Liver (tissue), 3 donors: ENCODE data around the gene LMCD1.

Experiments
- GABPA ChIP-seq, 2 donors: IDR thresholded peaks in 1 of 2; conservative IDR thresholded peaks in 1 of 2; 2 replicates each; pipeline ENCODE4 v1.6.1; 2016; ENCODE audit warnings: antibody characterized with exemption in 2 of 2, mild to moderate bottlenecking in 1 of 2, moderate library complexity in 1 of 2
- HNF4A ChIP-seq, 2 donors: conservative IDR thresholded peaks; 2 replicates each; pipeline ENCODE4 v1.6.1; 2016; ENCODE audit warnings: antibody characterized with exemption in 2 of 2, mild to moderate bottlenecking in 2 of 2
- NR2F2 ChIP-seq: IDR thresholded peaks from 2 replicates; pipeline ENCODE4 v1.6.1; 2016; ENCODE audit warnings: antibody characterized with exemption
- RAD21 ChIP-seq, 2 donors: IDR thresholded peaks; 2 replicates each; pipeline ENCODE4 v1.6.1; 2016; ENCODE audit warnings: antibody characterized with exemption in 2 of 2, mild to moderate bottlenecking in 2 of 2
- SP1 ChIP-seq: IDR thresholded peaks from 2 replicates; pipeline ENCODE4 v1.6.1; 2018; ENCODE audit warnings: antibody characterized with exemption, mild to moderate bottlenecking
- YY1 ChIP-seq: IDR thresholded peaks from 2 replicates; pipeline ENCODE4 v1.6.1; 2016; ENCODE audit warnings: antibody characterized with exemption, mild to moderate bottlenecking
- TF ChIP-seq, protein P1 (sequence below): fragments of 150-350 bp; IDR thresholded peaks from 2 replicates; pipeline ENCODE4 v1.5.1; 2017; ENCODE audit warnings: improper control_type of control experiment, low read depth, low read length; ENCODE audit not compliant: missing input control
- TF ChIP-seq, protein P2 (sequence below): IDR thresholded peaks from 2 replicates; pipeline ENCODE4 v1.6.1; 2016; ENCODE audit warnings: antibody characterized with exemption
- TF ChIP-seq, protein P3 (sequence below): IDR thresholded peaks from 2 replicates; pipeline ENCODE4 v1.6.1; 2016; ENCODE audit warnings: antibody characterized with exemption
- TF ChIP-seq, protein P4 (sequence below): IDR thresholded peaks from 2 replicates; pipeline ENCODE4 v1.6.1; 2016; ENCODE audit warnings: antibody characterized with exemption, mild to moderate bottlenecking
- TF ChIP-seq, protein P5 (sequence below): IDR thresholded peaks from 2 replicates; pipeline ENCODE4 v1.6.1; 2016; ENCODE audit warnings: antibody characterized with exemption
- donor health status: healthy.
- donor health status: healthy.

DNA sequence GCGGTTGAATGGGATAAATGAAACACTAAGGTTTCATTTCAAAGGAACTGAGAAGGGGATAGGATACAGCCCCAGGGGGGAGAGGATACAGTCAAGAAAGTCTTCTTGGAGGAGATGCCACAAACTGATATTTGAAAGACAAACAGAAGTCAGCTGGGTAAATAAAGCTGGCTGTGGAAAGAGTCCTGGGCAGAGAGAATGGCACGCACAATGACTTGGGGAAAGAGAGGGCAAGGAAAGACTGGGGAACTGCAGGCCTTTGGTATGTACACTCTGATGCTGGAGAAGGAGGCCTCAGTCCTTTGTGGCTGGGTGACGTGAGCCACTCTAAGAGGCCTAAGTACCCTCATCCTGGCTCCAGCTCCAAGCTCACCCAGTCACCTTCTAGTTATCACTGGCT lies 45.2 kb upstream of the LMCD1 start:
- TF ChIP-seq NR2F2 (no peak), GABPA (IDR thresholded peaks at IDR 0.05 in 1 of 2, conservative IDR thresholded peaks at IDR 0.05 in 1 of 2) (no peak), HNF4A (conservative IDR thresholded peaks at IDR 0.05) (no peak), RAD21 (IDR thresholded peaks at IDR 0.05) (no peak), YY1 (no peak), SP1 (no peak)
- TF ChIP-seq, protein P1, sequence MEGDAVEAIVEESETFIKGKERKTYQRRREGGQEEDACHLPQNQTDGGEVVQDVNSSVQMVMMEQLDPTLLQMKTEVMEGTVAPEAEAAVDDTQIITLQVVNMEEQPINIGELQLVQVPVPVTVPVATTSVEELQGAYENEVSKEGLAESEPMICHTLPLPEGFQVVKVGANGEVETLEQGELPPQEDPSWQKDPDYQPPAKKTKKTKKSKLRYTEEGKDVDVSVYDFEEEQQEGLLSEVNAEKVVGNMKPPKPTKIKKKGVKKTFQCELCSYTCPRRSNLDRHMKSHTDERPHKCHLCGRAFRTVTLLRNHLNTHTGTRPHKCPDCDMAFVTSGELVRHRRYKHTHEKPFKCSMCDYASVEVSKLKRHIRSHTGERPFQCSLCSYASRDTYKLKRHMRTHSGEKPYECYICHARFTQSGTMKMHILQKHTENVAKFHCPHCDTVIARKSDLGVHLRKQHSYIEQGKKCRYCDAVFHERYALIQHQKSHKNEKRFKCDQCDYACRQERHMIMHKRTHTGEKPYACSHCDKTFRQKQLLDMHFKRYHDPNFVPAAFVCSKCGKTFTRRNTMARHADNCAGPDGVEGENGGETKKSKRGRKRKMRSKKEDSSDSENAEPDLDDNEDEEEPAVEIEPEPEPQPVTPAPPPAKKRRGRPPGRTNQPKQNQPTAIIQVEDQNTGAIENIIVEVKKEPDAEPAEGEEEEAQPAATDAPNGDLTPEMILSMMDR, result no peak
- TF ChIP-seq, protein P2, sequence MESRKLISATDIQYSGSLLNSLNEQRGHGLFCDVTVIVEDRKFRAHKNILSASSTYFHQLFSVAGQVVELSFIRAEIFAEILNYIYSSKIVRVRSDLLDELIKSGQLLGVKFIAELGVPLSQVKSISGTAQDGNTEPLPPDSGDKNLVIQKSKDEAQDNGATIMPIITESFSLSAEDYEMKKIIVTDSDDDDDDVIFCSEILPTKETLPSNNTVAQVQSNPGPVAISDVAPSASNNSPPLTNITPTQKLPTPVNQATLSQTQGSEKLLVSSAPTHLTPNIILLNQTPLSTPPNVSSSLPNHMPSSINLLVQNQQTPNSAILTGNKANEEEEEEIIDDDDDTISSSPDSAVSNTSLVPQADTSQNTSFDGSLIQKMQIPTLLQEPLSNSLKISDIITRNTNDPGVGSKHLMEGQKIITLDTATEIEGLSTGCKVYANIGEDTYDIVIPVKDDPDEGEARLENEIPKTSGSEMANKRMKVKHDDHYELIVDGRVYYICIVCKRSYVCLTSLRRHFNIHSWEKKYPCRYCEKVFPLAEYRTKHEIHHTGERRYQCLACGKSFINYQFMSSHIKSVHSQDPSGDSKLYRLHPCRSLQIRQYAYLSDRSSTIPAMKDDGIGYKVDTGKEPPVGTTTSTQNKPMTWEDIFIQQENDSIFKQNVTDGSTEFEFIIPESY, result no peak
- TF ChIP-seq, protein P3, sequence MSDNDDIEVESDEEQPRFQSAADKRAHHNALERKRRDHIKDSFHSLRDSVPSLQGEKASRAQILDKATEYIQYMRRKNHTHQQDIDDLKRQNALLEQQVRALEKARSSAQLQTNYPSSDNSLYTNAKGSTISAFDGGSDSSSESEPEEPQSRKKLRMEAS, result no peak
- TF ChIP-seq, protein P4, sequence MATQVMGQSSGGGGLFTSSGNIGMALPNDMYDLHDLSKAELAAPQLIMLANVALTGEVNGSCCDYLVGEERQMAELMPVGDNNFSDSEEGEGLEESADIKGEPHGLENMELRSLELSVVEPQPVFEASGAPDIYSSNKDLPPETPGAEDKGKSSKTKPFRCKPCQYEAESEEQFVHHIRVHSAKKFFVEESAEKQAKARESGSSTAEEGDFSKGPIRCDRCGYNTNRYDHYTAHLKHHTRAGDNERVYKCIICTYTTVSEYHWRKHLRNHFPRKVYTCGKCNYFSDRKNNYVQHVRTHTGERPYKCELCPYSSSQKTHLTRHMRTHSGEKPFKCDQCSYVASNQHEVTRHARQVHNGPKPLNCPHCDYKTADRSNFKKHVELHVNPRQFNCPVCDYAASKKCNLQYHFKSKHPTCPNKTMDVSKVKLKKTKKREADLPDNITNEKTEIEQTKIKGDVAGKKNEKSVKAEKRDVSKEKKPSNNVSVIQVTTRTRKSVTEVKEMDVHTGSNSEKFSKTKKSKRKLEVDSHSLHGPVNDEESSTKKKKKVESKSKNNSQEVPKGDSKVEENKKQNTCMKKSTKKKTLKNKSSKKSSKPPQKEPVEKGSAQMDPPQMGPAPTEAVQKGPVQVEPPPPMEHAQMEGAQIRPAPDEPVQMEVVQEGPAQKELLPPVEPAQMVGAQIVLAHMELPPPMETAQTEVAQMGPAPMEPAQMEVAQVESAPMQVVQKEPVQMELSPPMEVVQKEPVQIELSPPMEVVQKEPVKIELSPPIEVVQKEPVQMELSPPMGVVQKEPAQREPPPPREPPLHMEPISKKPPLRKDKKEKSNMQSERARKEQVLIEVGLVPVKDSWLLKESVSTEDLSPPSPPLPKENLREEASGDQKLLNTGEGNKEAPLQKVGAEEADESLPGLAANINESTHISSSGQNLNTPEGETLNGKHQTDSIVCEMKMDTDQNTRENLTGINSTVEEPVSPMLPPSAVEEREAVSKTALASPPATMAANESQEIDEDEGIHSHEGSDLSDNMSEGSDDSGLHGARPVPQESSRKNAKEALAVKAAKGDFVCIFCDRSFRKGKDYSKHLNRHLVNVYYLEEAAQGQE, result no peak
- TF ChIP-seq, protein P5, sequence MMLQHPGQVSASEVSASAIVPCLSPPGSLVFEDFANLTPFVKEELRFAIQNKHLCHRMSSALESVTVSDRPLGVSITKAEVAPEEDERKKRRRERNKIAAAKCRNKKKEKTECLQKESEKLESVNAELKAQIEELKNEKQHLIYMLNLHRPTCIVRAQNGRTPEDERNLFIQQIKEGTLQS, result no peak
